HepG2 (cell line): ENCODE measurements around the gene DPYD. TPM values are rescaled to one million over a fixed set of nuclear protein-coding genes. Genes with fewer than 3 reads are reported as not detected.

Experiments used
- ATAC-seq: fragments of 200-7000 bp; cut with Tn5 transposase; 3 replicates; pipeline ENCODE4 v1.9.1; 2020; ENCODE audit warnings: mild to moderate bottlenecking, moderate library complexity
- BruUV-seq: library from RNA; stranded (reverse); fragments of 400-500 nt; replicated peaks from 2 replicates; lab custom pipeline; 2021; lab: Mats Ljungman, UMichigan
- CTCF ChIA-PET: fragments of 300-600 bp; formaldehyde crosslinking; extraction: SDS; loops from one replicate; lab custom pipeline; 2021; ENCODE audit warnings: low total read pairs, inconsistent platforms, low intra/inter-chr PET ratio; lab: Yijun Ruan, JAX
- POLR2A ChIA-PET: fragments of 350-600 bp; sonication (Branson Sonifier 250); formaldehyde crosslinking; loops from one replicate; lab custom pipeline; 2020; ENCODE audit warnings: antibody characterized with exemption, inconsistent platforms; lab: Yijun Ruan, JAX
- DNase-seq: peaks from one replicate; pipeline ENCODE4 v3.0.0-alpha.2; 2015; ENCODE audit warnings: low spot score
- FAIRE-seq: peaks from 3 replicates; lab custom pipeline; 2011; peaks lifted over from hg19 to GRCh38; lab: Jason Lieb, UNC
- H2AFZ ChIP-seq: one replicate; pipeline ENCODE4 v1.6.1; 2011; ENCODE audit warnings: low read length, inconsistent platforms
- H3K27ac ChIP-seq: fragments of 300-600 bp; 3 replicates; pipeline ENCODE4 v1.8.0; 2011; ENCODE audit warnings: mixed run types, mild to moderate bottlenecking, mixed read lengths, low read length, inconsistent platforms; ENCODE audit not compliant: insufficient read depth; ENCODE audit errors: extremely low read length
- H3K27me3 ChIP-seq, 2 experiments: fragments of 200-600 bp in 1 of 2; 2 replicates in 1 of 2; 3 replicates in 1 of 2; pipeline versions ENCODE4 v1.6.0 to v1.8.0; 2011; ENCODE audit warnings: low read length in 2 of 2, mild to moderate bottlenecking in 2 of 2, moderate library complexity in 2 of 2, inconsistent platforms in 1 of 2; ENCODE audit not compliant: insufficient read depth in 2 of 2, control insufficient read depth in 1 of 2
- H3K36me3 ChIP-seq, 2 experiments: fragments of 200-600 bp in 1 of 2; replicated peaks in 1 of 2; 2 replicates in 1 of 2; 3 replicates in 1 of 2; pipeline versions ENCODE4 v1.5.1 to v1.8.0; 2011; ENCODE audit warnings: low read length in 2 of 2, inconsistent platforms in 1 of 2; ENCODE audit not compliant: insufficient read depth in 2 of 2, control insufficient read depth in 1 of 2
- H3K4me1 ChIP-seq: 2 replicates; pipeline ENCODE4 v1.5.1; 2012; ENCODE audit warnings: low read length, inconsistent platforms; ENCODE audit not compliant: insufficient read depth
- H3K4me2 ChIP-seq: 2 replicates; pipeline ENCODE4 v1.6.0; 2011; ENCODE audit warnings: low read depth, low read length, inconsistent platforms
- H3K4me3 ChIP-seq, 3 experiments: fragments of 200-600 bp in 1 of 3; sonication (generic), shearing (Covaris generic) in 1 of 3; replicated peaks in 1 of 3; 2 replicates each; pipeline ENCODE4 v1.5.1; 2011 to 2016; ENCODE audit warnings: low read length in 3 of 3, inconsistent platforms in 2 of 3, low read depth in 2 of 3, mild to moderate bottlenecking in 2 of 3, control low read depth in 1 of 3, mixed read lengths in 1 of 3; ENCODE audit not compliant: insufficient read depth in 1 of 3
- H3K79me2 ChIP-seq: one replicate; pipeline ENCODE4 v1.6.1; 2011; ENCODE audit warnings: low read length, inconsistent platforms; ENCODE audit not compliant: insufficient read depth
- H3K9ac ChIP-seq: 2 replicates; pipeline ENCODE4 v1.6.0; 2011; ENCODE audit warnings: mild to moderate bottlenecking, low read depth, low read length, inconsistent platforms; ENCODE audit not compliant: insufficient read depth
- H3K9me3 ChIP-seq: 2 replicates; pipeline ENCODE4 v1.5.1; 2012; ENCODE audit warnings: mild to moderate bottlenecking, low read length
- H4K20me1 ChIP-seq: 2 replicates; pipeline ENCODE4 v1.6.0; 2011; ENCODE audit warnings: inconsistent platforms, mild to moderate bottlenecking, low read length, moderate library complexity; ENCODE audit not compliant: insufficient read depth
- DMAP1 ChIP-seq: IDR thresholded peaks from 2 replicates; pipeline ENCODE4 v1.6.1; 2016
- EZH2 ChIP-seq: conservative IDR thresholded peaks from 2 replicates; pipeline ENCODE4 v1.6.1; 2012; ENCODE audit warnings: mild to moderate bottlenecking, low read depth, low read length, moderate library complexity
- GTF2F1 ChIP-seq: fragments of 150-350 bp; IDR thresholded peaks from 2 replicates; pipeline ENCODE4 v1.6.1; 2014; ENCODE audit warnings: low read length
- HCFC1 ChIP-seq: fragments of 150-350 bp; IDR thresholded peaks from 2 replicates; pipeline ENCODE4 v1.6.1; 2014; ENCODE audit warnings: low read depth, low read length
- JUNB ChIP-seq: sonication (generic); formaldehyde crosslinking; IDR thresholded peaks from 2 replicates; pipeline ENCODE4 v1.8.0; 2022; ENCODE audit warnings: missing genetic modification reagents, mild to moderate bottlenecking, borderline replicate concordance
- RFXANK ChIP-seq: IDR thresholded peaks from 2 replicates; pipeline ENCODE4 v1.6.1; 2016
- ZMAT3 ChIP-seq: sonication (generic); formaldehyde crosslinking; conservative IDR thresholded peaks from 2 replicates; pipeline ENCODE4 v1.7.0; 2021; ENCODE audit warnings: missing genetic modification reagents
- ZNF260 ChIP-seq: sonication (generic); formaldehyde crosslinking; IDR thresholded peaks from 2 replicates; pipeline ENCODE4 v1.4.0; 2020; ENCODE audit warnings: missing genetic modification reagents, low read depth, mild to moderate bottlenecking, borderline replicate concordance
- ZNF274 ChIP-seq: sonication (generic); formaldehyde crosslinking; IDR thresholded peaks from 2 replicates; pipeline ENCODE4 v1.5.1; 2020; ENCODE audit warnings: mild to moderate bottlenecking, missing genetic modification reagents
- ZNF33B ChIP-seq: sonication (generic); formaldehyde crosslinking; IDR thresholded peaks from 2 replicates; pipeline ENCODE4 v1.5.1; 2020; ENCODE audit warnings: mild to moderate bottlenecking, missing genetic modification reagents
- ZNF564 ChIP-seq: sonication (generic); formaldehyde crosslinking; IDR thresholded peaks from 2 replicates; pipeline ENCODE4 v1.8.1; 2023; ENCODE audit warnings: mild to moderate bottlenecking, missing genetic modification reagents
- ZNF724P ChIP-seq: sonication (generic); formaldehyde crosslinking; IDR thresholded peaks from 2 replicates; pipeline ENCODE4 v1.8.0; 2022; ENCODE audit warnings: missing genetic modification reagents, borderline replicate concordance
- ZNF772 ChIP-seq: sonication (generic); formaldehyde crosslinking; IDR thresholded peaks from 2 replicates; pipeline ENCODE4 v1.5.0; 2020; ENCODE audit warnings: mild to moderate bottlenecking, missing genetic modification reagents
- ZNF780A ChIP-seq: sonication (generic); formaldehyde crosslinking; IDR thresholded peaks from 2 replicates; pipeline ENCODE4 v1.8.0; 2022; ENCODE audit warnings: mild to moderate bottlenecking, missing genetic modification reagents, moderate library complexity
- ZSCAN29 ChIP-seq: sonication (generic); formaldehyde crosslinking; conservative IDR thresholded peaks from 2 replicates; pipeline ENCODE4 v1.4.0; 2020; ENCODE audit warnings: mild to moderate bottlenecking, missing genetic modification reagents
- WGBS: methylation state at CpG from one replicate; pipeline ENCODE4 v1.1.6; 2017; ENCODE audit warnings: low lambda C conversion rate; 5-methylcytosine and 5-hydroxymethylcytosine counted together
- in situ Hi-C: cut with HindIII; loops from 2 replicates; pipeline ENCODE4 v1.10.0; 2017; ENCODE audit warnings: low pct_unique_long_range_greater_than_20kb; ENCODE audit not compliant: extremely low pct_ligation_motif_present
- intact Hi-C: fragments of 100-400 bp; cut with micrococcal nuclease; formaldehyde crosslinking; loops from one replicate; pipeline ENCODE4 v1.10.0; 2022; ENCODE audit not compliant: unreplicated experiment
- polyA plus RNA-seq, 8 experiments: library from polyadenylated mRNA; depleted of rRNA in 3 of 8; stranded (reverse) in 7 of 8; unstranded in 1 of 8; fragments of >200 nt; fragmentation: Illumina TruSeq in 4 of 8; extraction: Trizol in 4 of 8; gene quantifications; 2 replicates each; pipeline versions ENCODE4 v1.2.1 to v1.2.3, GENCODE V29; 2011 to 2016; ENCODE audit warnings: low read depth in 4 of 8, missing spikeins in 1 of 8, mixed read lengths in 1 of 8; ENCODE audit not compliant: insufficient read depth in 1 of 8
- total RNA-seq, 5 experiments: library from RNA; depleted of rRNA; stranded (reverse); fragments of >200 nt; fragmentation: Illumina TruSeq; extraction: Trizol; gene quantifications; 2 replicates each; pipeline ENCODE4 v1.2.3, GENCODE V29; 2016; ENCODE audit warnings: low read depth in 1 of 5
- TF ChIP-seq, protein P1 (sequence below): sonication (generic); formaldehyde crosslinking; IDR thresholded peaks from 2 replicates; pipeline ENCODE4 v1.4.0; 2020; ENCODE audit warnings: missing genetic modification reagents, borderline replicate concordance
- TF ChIP-seq, protein P2 (sequence below): sonication (generic); formaldehyde crosslinking; IDR thresholded peaks from 2 replicates; pipeline ENCODE4 v1.9.0; 2021; ENCODE audit warnings: missing genetic modification reagents, mild to moderate bottlenecking, borderline replicate concordance
- TF ChIP-seq, protein P3 (sequence below): sonication (generic); formaldehyde crosslinking; conservative IDR thresholded peaks from 2 replicates; pipeline ENCODE4 v1.8.0; 2022; ENCODE audit warnings: low read depth, missing genetic modification reagents

Gene DPYD
- total and polyA plus RNA-seq, 2 of the 13 experiments (the other 11 are each of a cell fraction or from before 2014, with no cell fraction given), result 1.3 to 3.4 TPM

- TF ChIP-seq, protein P1, sequence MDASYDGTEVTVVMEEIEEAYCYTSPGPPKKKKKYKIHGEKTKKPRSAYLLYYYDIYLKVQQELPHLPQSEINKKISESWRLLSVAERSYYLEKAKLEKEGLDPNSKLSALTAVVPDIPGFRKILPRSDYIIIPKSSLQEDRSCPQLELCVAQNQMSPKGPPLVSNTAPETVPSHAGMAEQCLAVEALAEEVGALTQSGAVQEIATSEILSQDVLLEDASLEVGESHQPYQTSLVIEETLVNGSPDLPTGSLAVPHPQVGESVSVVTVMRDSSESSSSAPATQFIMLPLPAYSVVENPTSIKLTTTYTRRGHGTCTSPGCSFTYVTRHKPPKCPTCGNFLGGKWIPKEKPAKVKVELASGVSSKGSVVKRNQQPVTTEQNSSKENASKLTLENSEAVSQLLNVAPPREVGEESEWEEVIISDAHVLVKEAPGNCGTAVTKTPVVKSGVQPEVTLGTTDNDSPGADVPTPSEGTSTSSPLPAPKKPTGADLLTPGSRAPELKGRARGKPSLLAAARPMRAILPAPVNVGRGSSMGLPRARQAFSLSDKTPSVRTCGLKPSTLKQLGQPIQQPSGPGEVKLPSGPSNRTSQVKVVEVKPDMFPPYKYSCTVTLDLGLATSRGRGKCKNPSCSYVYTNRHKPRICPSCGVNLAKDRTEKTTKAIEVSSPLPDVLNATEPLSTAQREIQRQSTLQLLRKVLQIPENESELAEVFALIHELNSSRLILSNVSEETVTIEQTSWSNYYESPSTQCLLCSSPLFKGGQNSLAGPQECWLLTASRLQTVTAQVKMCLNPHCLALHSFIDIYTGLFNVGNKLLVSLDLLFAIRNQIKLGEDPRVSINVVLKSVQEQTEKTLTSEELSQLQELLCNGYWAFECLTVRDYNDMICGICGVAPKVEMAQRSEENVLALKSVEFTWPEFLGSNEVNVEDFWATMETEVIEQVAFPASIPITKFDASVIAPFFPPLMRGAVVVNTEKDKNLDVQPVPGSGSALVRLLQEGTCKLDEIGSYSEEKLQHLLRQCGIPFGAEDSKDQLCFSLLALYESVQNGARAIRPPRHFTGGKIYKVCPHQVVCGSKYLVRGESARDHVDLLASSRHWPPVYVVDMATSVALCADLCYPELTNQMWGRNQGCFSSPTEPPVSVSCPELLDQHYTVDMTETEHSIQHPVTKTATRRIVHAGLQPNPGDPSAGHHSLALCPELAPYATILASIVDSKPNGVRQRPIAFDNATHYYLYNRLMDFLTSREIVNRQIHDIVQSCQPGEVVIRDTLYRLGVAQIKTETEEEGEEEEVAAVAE (CRISPR knock-in tag), result no peak
- TF ChIP-seq DMAP1 (CRISPR knock-in tag) (no peak), ZSCAN29 (no peak), ZNF780A (CRISPR knock-in tag) (no peak)
These were observed 349.1 kb downstream of the DPYD start (continued) for GRCh38 chr1:97571760-97572159.

- Histone ChIP-seq H3K4me3 (no peak overlapping the region), H4K20me1 (no peaks in the 10 kb centered on the region), H3K36me3 (no peaks in the 10 kb centered on the region), H3K4me2 (no peak overlapping the region), H2AFZ (no peak overlapping the region), H3K27me3 (no peaks in the 10 kb centered on the region), H3K4me1 (no peaks in the 10 kb centered on the region), H3K9me3 (no peaks in the 10 kb centered on the region), H3K79me2 (no peaks in the 10 kb centered on the region), H3K27ac (no peak overlapping the region), H3K9ac (no peak overlapping the region)
- ChIA-PET POLR2A (no interaction called here), CTCF (no interaction called here)
- FAIRE-seq (no peak), DNase-seq (no peak), ATAC-seq (no peak)
- BruUV-seq, result no TSS peak
- in situ Hi-C loops (no loop called here), intact Hi-C loops (no loop called here)
- TF ChIP-seq ZNF274 (CRISPR knock-in tag) (no peak), ZMAT3 (CRISPR knock-in tag) (no peak), GTF2F1 (no peak), HCFC1 (no peak), ZNF33B (CRISPR knock-in tag) (no peak), JUNB (CRISPR knock-in tag) (no peak), ZNF564 (CRISPR knock-in tag) (no peak), ZNF260 (CRISPR knock-in tag) (no peak), ZNF724P (CRISPR knock-in tag) (no peak), ZNF772 (CRISPR knock-in tag) (no peak), RFXANK (CRISPR knock-in tag) (no peak), EZH2 (no peak)
- TF ChIP-seq, protein P2, sequence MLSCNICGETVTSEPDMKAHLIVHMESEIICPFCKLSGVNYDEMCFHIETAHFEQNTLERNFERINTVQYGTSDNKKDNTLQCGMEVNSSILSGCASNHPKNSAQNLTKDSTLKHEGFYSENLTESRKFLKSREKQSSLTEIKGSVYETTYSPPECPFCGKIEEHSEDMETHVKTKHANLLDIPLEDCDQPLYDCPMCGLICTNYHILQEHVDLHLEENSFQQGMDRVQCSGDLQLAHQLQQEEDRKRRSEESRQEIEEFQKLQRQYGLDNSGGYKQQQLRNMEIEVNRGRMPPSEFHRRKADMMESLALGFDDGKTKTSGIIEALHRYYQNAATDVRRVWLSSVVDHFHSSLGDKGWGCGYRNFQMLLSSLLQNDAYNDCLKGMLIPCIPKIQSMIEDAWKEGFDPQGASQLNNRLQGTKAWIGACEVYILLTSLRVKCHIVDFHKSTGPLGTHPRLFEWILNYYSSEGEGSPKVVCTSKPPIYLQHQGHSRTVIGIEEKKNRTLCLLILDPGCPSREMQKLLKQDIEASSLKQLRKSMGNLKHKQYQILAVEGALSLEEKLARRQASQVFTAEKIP (CRISPR knock-in tag), result no peak
- TF ChIP-seq, protein P3, sequence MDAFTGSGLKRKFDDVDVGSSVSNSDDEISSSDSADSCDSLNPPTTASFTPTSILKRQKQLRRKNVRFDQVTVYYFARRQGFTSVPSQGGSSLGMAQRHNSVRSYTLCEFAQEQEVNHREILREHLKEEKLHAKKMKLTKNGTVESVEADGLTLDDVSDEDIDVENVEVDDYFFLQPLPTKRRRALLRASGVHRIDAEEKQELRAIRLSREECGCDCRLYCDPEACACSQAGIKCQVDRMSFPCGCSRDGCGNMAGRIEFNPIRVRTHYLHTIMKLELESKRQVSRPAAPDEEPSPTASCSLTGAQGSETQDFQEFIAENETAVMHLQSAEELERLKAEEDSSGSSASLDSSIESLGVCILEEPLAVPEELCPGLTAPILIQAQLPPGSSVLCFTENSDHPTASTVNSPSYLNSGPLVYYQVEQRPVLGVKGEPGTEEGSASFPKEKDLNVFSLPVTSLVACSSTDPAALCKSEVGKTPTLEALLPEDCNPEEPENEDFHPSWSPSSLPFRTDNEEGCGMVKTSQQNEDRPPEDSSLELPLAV (CRISPR knock-in tag), result no peak
- 68% methylated on average over 3 of the region's 3 CpGs for WGBS
These were observed 350.1 kb downstream of the DPYD start for GRCh38 chr1:97570691-97571090.
